ENCODE measurements around the gene ZDHHC12. TPM values are rescaled to one million over a fixed set of nuclear protein-coding genes. Genes with fewer than 3 reads are reported as not detected.

ZDHHC12 gene, protein sequence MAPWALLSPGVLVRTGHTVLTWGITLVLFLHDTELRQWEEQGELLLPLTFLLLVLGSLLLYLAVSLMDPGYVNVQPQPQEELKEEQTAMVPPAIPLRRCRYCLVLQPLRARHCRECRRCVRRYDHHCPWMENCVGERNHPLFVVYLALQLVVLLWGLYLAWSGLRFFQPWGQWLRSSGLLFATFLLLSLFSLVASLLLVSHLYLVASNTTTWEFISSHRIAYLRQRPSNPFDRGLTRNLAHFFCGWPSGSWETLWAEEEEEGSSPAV
- total RNA-seq (2021) (32.6 and 35.2 TPM in 2 replicates), Bru-seq, nascent RNA (percentile 46 among the genes with signal in this experiment), BruChase-seq, experiment 1, labeled RNA remaining after a 2-hour chase (percentile 49 among the genes with signal in this experiment), BruChase-seq, experiment 2, labeled RNA remaining after a 6-hour chase (percentile 66 among the genes with signal in this experiment)
- long read RNA-seq, transcript ZDHHC12-201 (5 exons, 1,129 nt), result major isoform, 40 of 46 reads
- long read RNA-seq, partial matches to known transcripts, result 2 of 46 reads
- long read RNA-seq, other reads (novel, unspliced or antisense), result 4 of 46 reads

DNA sequence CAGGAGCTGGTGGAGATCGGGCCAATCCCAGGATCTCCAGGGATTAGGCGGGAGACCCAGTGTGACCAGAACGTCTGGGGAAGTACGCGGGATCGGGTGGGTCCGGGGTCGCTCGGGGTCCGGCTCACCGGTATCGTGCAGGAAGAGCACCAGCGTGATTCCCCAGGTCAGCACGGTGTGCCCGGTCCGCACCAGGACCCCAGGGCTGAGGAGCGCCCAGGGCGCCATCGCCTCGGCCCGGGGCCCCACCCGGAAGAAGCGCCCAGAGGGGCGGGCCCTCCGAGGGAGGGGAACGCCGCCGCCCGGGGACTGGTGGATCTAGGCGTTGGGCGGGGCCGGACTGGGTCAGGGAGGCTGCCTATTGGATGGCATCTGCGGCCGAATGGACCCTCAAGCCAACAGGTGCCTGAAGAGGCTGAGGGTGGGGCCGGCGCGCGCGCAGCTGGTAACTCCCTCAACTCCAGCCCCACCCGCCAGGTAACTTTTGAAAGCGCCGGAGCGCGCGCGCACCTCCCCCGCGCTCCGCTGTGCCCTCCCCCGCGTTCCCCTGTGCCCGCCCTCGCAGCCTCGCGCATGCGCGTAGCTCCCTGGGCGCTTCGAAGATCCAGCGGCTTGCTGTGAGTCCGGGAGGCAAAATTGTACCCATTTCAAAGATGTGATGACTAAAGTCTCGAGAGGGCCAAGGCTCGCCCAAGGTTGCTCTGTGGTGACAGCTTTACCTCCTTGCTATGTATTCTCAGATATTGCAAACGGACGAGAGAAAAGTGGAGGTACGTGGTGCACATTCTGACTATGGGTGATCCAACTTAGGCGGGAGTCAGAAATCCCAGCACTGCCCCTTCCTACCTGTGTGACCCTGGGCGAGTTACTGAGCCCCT, at the start of gene ZDHHC12:
ZDHHC12 (minus strand) TSS at position 262 of the 878 bp plus-strand sequence; CDS start at position 228, 34 bp downstream.
- POLR2A ChIA-PET (ENCODE audit: low non-redundant PET), result interaction anchor here (0.6 kb wide), 1 partner anchor 1436 kb away, joined by 4 read pairs; no protein-coding TSS in a partner anchor
- H3K4me3 ChIP-seq (ENCODE audit: low read depth, low read length, poor library complexity, severe bottlenecking), result peak within 1 kb of the TSS; percentile 66
- TF ChIP-seq, protein P1, sequence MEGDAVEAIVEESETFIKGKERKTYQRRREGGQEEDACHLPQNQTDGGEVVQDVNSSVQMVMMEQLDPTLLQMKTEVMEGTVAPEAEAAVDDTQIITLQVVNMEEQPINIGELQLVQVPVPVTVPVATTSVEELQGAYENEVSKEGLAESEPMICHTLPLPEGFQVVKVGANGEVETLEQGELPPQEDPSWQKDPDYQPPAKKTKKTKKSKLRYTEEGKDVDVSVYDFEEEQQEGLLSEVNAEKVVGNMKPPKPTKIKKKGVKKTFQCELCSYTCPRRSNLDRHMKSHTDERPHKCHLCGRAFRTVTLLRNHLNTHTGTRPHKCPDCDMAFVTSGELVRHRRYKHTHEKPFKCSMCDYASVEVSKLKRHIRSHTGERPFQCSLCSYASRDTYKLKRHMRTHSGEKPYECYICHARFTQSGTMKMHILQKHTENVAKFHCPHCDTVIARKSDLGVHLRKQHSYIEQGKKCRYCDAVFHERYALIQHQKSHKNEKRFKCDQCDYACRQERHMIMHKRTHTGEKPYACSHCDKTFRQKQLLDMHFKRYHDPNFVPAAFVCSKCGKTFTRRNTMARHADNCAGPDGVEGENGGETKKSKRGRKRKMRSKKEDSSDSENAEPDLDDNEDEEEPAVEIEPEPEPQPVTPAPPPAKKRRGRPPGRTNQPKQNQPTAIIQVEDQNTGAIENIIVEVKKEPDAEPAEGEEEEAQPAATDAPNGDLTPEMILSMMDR (conservative IDR thresholded peaks at IDR 0.05; ENCODE audit: low read depth, low read length), result no peak
- TF ChIP-seq EZH2 (IDR thresholded peaks at IDR 0.05; ENCODE audit: borderline replicate concordance, low read depth, low read length, poor library complexity, severe bottlenecking), result no peak
- H3K27me3 ChIP-seq (replicated peaks; ENCODE audit: insufficient read depth, low read depth, low read length, poor library complexity), result no peaks in the 10 kb centered on the region
- CTCF ChIA-PET, result interaction anchor here (0.6 to 1.3 kb wide), 4 partner anchors 22 to 363 kb away, joined by 3 to 5 read pairs (median 3); partner anchors contain the start of gene PKN3
- peak; percentile 99 for DNase-seq (ENCODE audit: low spot score)
- peak within 1 kb of the TSS; percentile 67 for H3K27ac ChIP-seq (ENCODE audit: low read depth, low read length, poor library complexity, severe bottlenecking)
- H3K36me3 ChIP-seq (ENCODE audit: insufficient read depth, low read length, poor library complexity, severe bottlenecking), result peaks cover 6% of the 10 kb centered on the region
- intact Hi-C loops (cut with micrococcal nuclease; ENCODE audit: unreplicated experiment), result no loop called here
- H3K4me1 ChIP-seq (ENCODE audit: insufficient read depth, low read length, poor library complexity, severe bottlenecking), result peaks cover 22% of the 10 kb centered on the region
- no TSS peak for BruUV-seq (replicated peaks)
- no peaks in the 10 kb centered on the region for H3K9me3 ChIP-seq (ENCODE audit: low read depth, low read length, poor library complexity, severe bottlenecking)

GRCh38 chr9:128773049-128773448, 49.1 kb upstream of the ZDHHC12 start:
- no TSS peak for BruUV-seq (replicated peaks)
- no peak overlapping the region for H3K4me3 ChIP-seq (ENCODE audit: low read depth, low read length, poor library complexity, severe bottlenecking)
- H3K36me3 ChIP-seq (ENCODE audit: insufficient read depth, low read length, poor library complexity, severe bottlenecking), result no peaks in the 10 kb centered on the region
- H3K27me3 ChIP-seq (replicated peaks; ENCODE audit: insufficient read depth, low read depth, low read length, poor library complexity), result no peaks in the 10 kb centered on the region
- H3K9me3 ChIP-seq (ENCODE audit: low read depth, low read length, poor library complexity, severe bottlenecking), result no peaks in the 10 kb centered on the region
- POLR2A ChIA-PET (ENCODE audit: low non-redundant PET), result no interaction called here
- H3K4me1 ChIP-seq (ENCODE audit: insufficient read depth, low read length, poor library complexity, severe bottlenecking), result peaks cover 11% of the 10 kb centered on the region
- H3K27ac ChIP-seq (ENCODE audit: low read depth, low read length, poor library complexity, severe bottlenecking), result no peak overlapping the region
- no peak for DNase-seq (ENCODE audit: low spot score)
- intact Hi-C loops (cut with micrococcal nuclease; ENCODE audit: unreplicated experiment), result no loop called here
- TF ChIP-seq, protein P1 (conservative IDR thresholded peaks at IDR 0.05; ENCODE audit: low read depth, low read length), result no peak
- TF ChIP-seq EZH2 (IDR thresholded peaks at IDR 0.05; ENCODE audit: borderline replicate concordance, low read depth, low read length, poor library complexity, severe bottlenecking), result no peak
- CTCF ChIA-PET, result no interaction called here

Data from A673 (cell line).